Mesenchymal stem cell (in vitro differentiated cells and primary cell): ENCODE data around the gene CDPF1.
A peak's percentile ranks its signal among the peaks of the same experiment; 100 is the strongest.

Experiments used
- DNase-seq: peaks from one replicate; pipeline ENCODE4 v3.0.0-alpha.2; 2013
- H2AFZ ChIP-seq: one replicate; pipeline ENCODE4 v1.6.1; 2013; ENCODE audit warnings: low read depth, mild to moderate bottlenecking, control low read depth, inconsistent platforms, low read length, moderate library complexity
- H2AK5ac ChIP-seq: 2 replicates; pipeline ENCODE4 v1.6.1; 2013; ENCODE audit warnings: low read length, moderate library complexity, mild to moderate bottlenecking, inconsistent platforms; ENCODE audit not compliant: severe bottlenecking
- H2BK120ac ChIP-seq: one replicate; pipeline ENCODE4 v1.6.1; 2013; ENCODE audit warnings: low read depth, mild to moderate bottlenecking, inconsistent platforms, low read length, moderate library complexity
- H2BK12ac ChIP-seq, 2 experiments: one replicate each; pipeline ENCODE4 v1.6.1; 2013; ENCODE audit warnings: inconsistent platforms in 2 of 2, low read length in 2 of 2, mild to moderate bottlenecking in 2 of 2, moderate library complexity in 2 of 2, control low read depth in 1 of 2
- H2BK15ac ChIP-seq: one replicate; pipeline ENCODE4 v1.6.1; 2013; ENCODE audit warnings: mild to moderate bottlenecking, low read depth, inconsistent platforms; ENCODE audit not compliant: poor library complexity, severe bottlenecking
- H2BK5ac ChIP-seq: 2 replicates; pipeline ENCODE4 v1.6.1; 2013; ENCODE audit warnings: low read depth, mild to moderate bottlenecking, low read length, control low read depth, inconsistent platforms; ENCODE audit not compliant: poor library complexity, severe bottlenecking
- H3K14ac ChIP-seq, 2 experiments: one replicate each; pipeline ENCODE4 v1.6.1; 2013; ENCODE audit warnings: inconsistent platforms in 2 of 2, low read length in 2 of 2, control low read depth in 1 of 2, mild to moderate bottlenecking in 1 of 2, moderate library complexity in 1 of 2
- H3K18ac ChIP-seq, 2 experiments: one replicate each; pipeline ENCODE4 v1.6.1; 2013; ENCODE audit warnings: inconsistent platforms in 2 of 2, low read length in 2 of 2, control low read depth in 1 of 2, low read depth in 1 of 2, mild to moderate bottlenecking in 1 of 2
- H3K23ac ChIP-seq, 2 experiments: one replicate each; pipeline ENCODE4 v1.6.1; 2013; ENCODE audit warnings: inconsistent platforms in 2 of 2, low read length in 2 of 2, mild to moderate bottlenecking in 2 of 2, moderate library complexity in 2 of 2, control low read depth in 1 of 2
- H3K27ac ChIP-seq: 2 replicates; pipeline ENCODE4 v1.5.1; 2013; ENCODE audit warnings: mild to moderate bottlenecking, moderate library complexity, low read length, control low read depth, inconsistent platforms; ENCODE audit not compliant: poor library complexity, severe bottlenecking
- H3K27me3 ChIP-seq, 2 experiments: 2 replicates each; pipeline versions ENCODE4 v1.6.1 to v1.7.0; 2013; ENCODE audit warnings: low read length in 2 of 2, mild to moderate bottlenecking in 2 of 2, moderate library complexity in 2 of 2, control low read depth in 1 of 2, inconsistent platforms in 1 of 2; ENCODE audit not compliant: control insufficient read depth in 1 of 2, insufficient read depth in 1 of 2
- H3K36me3 ChIP-seq, 2 experiments: 2 replicates each; pipeline versions ENCODE4 v1.6.1 to v1.7.0; 2013; ENCODE audit warnings: low read length in 2 of 2, control low read depth in 1 of 2, inconsistent platforms in 1 of 2, low read depth in 1 of 2, mild to moderate bottlenecking in 1 of 2; ENCODE audit not compliant: insufficient read depth in 2 of 2, control insufficient read depth in 1 of 2
- H3K4ac ChIP-seq, 2 experiments: one replicate each; pipeline ENCODE4 v1.6.1; 2013; ENCODE audit warnings: inconsistent platforms in 2 of 2, low read length in 2 of 2, mild to moderate bottlenecking in 2 of 2, moderate library complexity in 2 of 2, control low read depth in 1 of 2, low read depth in 1 of 2
- H3K4me1 ChIP-seq: 2 replicates; pipeline ENCODE4 v1.6.1; 2013; ENCODE audit warnings: low read depth, low read length, control low read depth; ENCODE audit not compliant: control insufficient read depth, insufficient read depth
- H3K4me2 ChIP-seq: 2 replicates; pipeline ENCODE4 v1.6.1; 2013; ENCODE audit warnings: low read length, mild to moderate bottlenecking, inconsistent platforms; ENCODE audit not compliant: poor library complexity, severe bottlenecking
- H3K4me3 ChIP-seq, 2 experiments: 2 replicates each; pipeline versions ENCODE4 v1.5.1 to v1.7.0; 2013; ENCODE audit warnings: low read length in 2 of 2, mild to moderate bottlenecking in 2 of 2, control low read depth in 1 of 2, low read depth in 1 of 2; ENCODE audit not compliant: insufficient read depth in 1 of 2
- H3K79me1 ChIP-seq: replicated peaks from 2 replicates; pipeline ENCODE4 v1.6.1; 2013; ENCODE audit warnings: mild to moderate bottlenecking, control low read depth, low read length, inconsistent platforms; ENCODE audit not compliant: poor library complexity, severe bottlenecking
- H3K9ac ChIP-seq: 2 replicates; pipeline ENCODE4 v1.7.0; 2013; ENCODE audit warnings: mild to moderate bottlenecking, low read length, moderate library complexity
- H3K9me3 ChIP-seq: 2 replicates; pipeline ENCODE4 v1.7.0; 2013; ENCODE audit warnings: mild to moderate bottlenecking, low read length; ENCODE audit not compliant: control insufficient read depth
- H4K8ac ChIP-seq: one replicate; pipeline ENCODE4 v1.6.1; 2013; ENCODE audit warnings: inconsistent platforms, mild to moderate bottlenecking, low read length, moderate library complexity
- H4K91ac ChIP-seq: one replicate; pipeline ENCODE4 v1.6.1; 2013; ENCODE audit warnings: mild to moderate bottlenecking, low read length, inconsistent platforms
- WGBS: methylation state at CpG from one replicate; pipeline ENCODE4 v1.1.7; 2013; ENCODE audit warnings: mixed read lengths; 5-methylcytosine and 5-hydroxymethylcytosine counted together

The CDPF1 gene

DNA sequence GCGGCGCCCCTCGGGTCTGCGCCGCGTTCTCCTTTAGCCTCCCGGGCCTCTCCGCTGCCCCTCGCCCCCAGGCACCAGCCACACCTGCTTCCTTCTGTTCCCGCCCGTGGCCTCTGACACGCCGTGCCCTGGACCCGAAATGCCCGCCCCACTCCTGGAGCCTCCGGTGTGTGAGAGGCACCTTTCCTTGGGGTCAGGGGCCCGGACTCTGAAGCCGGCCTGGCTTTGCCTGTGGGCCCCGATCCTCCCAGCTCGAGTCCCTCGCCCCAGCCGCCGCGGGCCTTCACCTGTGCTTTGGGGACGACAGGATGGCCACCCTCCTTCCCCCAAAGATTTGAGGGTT lies 661 bp upstream of the CDPF1 start:
- H3K27ac ChIP-seq = no peak overlapping the region
- H2AFZ ChIP-seq = peak overlapping the region; percentile 93
- H3K23ac ChIP-seq = no peak overlapping the region
- peak overlapping the region in 1 of 2 experiments; percentile 96 for H3K14ac ChIP-seq
- H2BK120ac ChIP-seq = no peak overlapping the region
- no peak overlapping the region for H2BK5ac ChIP-seq
- H4K91ac ChIP-seq = peak overlapping the region; percentile 82
- no peak overlapping the region for H2BK12ac ChIP-seq
- H3K27me3 ChIP-seq = no peaks in the 10 kb centered on the region
- H4K8ac ChIP-seq = peak overlapping the region; percentile 96
- H3K18ac ChIP-seq = peak overlapping the region; percentile 93 to 99
- H3K36me3 ChIP-seq = peaks cover 10 to 20% of the 10 kb centered on the region in 2 experiments
- peak overlapping the region; percentile 91 for H3K9ac ChIP-seq
- H3K9me3 ChIP-seq = no peaks in the 10 kb centered on the region
- peak overlapping the region; percentile 97 for H3K4me2 ChIP-seq
- peaks cover 41% of the 10 kb centered on the region for H3K79me1 ChIP-seq
- 39% methylated on average over 25 of the region's 25 CpGs for WGBS
- no peak overlapping the region for H2BK15ac ChIP-seq
- H3K4me3 ChIP-seq = peak overlapping the region; percentile 88 to 94
- peak overlapping the region; percentile 84 to 94 for H3K4ac ChIP-seq
- no peak for DNase-seq
- peaks cover 20% of the 10 kb centered on the region for H3K4me1 ChIP-seq
- no peak overlapping the region for H2AK5ac ChIP-seq

DNA sequence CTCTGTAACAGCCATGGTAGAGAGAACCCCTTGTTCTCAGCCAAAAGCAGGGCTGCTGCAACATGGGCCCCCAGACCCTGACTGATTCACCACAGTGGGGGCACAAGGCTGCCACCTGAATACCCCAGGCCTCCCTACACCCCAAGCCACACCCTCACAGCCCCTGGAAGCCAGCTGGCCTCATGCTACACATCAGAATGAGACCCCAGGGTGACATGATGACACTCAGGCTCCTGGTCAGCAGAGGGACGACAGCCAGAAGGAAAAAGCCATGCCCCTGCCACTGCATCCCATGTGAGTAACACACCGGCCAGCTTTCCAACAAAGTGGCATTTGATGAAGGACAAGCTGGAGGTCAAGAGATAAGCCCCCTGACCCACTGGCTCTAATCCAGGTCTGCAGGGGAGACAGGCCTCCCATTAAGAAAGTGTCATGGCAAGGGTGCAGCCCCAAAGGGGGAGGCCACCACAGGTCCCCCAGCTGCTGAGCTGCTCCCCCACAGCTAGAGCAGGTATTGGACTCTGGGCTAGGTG lies 2.6 kb downstream of the CDPF1 start:
- Histone ChIP-seq H3K4ac (no peak overlapping the region), H3K36me3 (peaks cover 27 to 41% of the 10 kb centered on the region in 2 experiments), H2AFZ (no peak overlapping the region), H2BK12ac (no peak overlapping the region), H3K79me1 (peaks cover 52% of the 10 kb centered on the region), H4K91ac (no peak overlapping the region), H2BK5ac (no peak overlapping the region), H3K23ac (no peak overlapping the region), H2BK15ac (no peak overlapping the region), H3K4me1 (peaks cover 22% of the 10 kb centered on the region), H2AK5ac (no peak overlapping the region), H3K4me3 (no peak overlapping the region), H3K9me3 (no peaks in the 10 kb centered on the region), H3K27me3 (no peaks in the 10 kb centered on the region), H3K9ac (no peak overlapping the region), H2BK120ac (no peak overlapping the region), H3K4me2 (no peak overlapping the region), H3K14ac (no peak overlapping the region), H3K27ac (no peak overlapping the region), H3K18ac (no peak overlapping the region), H4K8ac (no peak overlapping the region)
- 94% methylated on average over 2 of the region's 2 CpGs for WGBS
- DNase-seq = no peak

DNA sequence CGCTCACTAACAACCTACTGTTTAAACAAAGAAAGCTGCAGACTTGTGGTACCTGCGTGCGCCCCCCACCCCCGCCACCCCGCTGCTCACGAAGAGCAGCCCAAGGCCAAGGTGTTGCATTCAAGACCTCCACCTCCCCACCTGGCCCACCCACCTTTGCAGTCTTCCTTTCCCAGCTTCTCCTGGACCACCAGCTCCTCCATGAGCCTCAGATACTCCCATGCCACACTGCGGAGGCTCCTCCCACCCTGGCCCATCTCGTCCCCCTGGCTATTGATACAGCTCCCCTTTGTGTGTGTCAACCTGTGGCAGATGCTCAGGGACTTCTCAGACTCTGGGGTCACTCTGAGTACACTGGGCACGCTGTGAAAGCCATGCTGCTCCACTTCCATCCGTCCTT lies 3.9 kb downstream of the CDPF1 start:
- DNase-seq = no peak
- Histone ChIP-seq H3K14ac (no peak overlapping the region), H3K4me2 (no peak overlapping the region), H3K79me1 (peaks cover 52% of the 10 kb centered on the region), H4K91ac (no peak overlapping the region), H3K9ac (no peak overlapping the region), H3K36me3 (peaks cover 31 to 41% of the 10 kb centered on the region in 2 experiments), H3K27me3 (no peaks in the 10 kb centered on the region), H4K8ac (no peak overlapping the region), H2BK15ac (no peak overlapping the region), H2BK12ac (no peak overlapping the region), H3K18ac (no peak overlapping the region), H3K23ac (no peak overlapping the region), H3K27ac (no peak overlapping the region), H2BK120ac (no peak overlapping the region), H2AK5ac (no peak overlapping the region), H3K4me3 (no peak overlapping the region), H2BK5ac (no peak overlapping the region), H2AFZ (no peak overlapping the region), H3K4me1 (peaks cover 21% of the 10 kb centered on the region), H3K9me3 (no peaks in the 10 kb centered on the region), H3K4ac (no peak overlapping the region)
- WGBS = 95% methylated on average over 10 of the region's 10 CpGs

DNA sequence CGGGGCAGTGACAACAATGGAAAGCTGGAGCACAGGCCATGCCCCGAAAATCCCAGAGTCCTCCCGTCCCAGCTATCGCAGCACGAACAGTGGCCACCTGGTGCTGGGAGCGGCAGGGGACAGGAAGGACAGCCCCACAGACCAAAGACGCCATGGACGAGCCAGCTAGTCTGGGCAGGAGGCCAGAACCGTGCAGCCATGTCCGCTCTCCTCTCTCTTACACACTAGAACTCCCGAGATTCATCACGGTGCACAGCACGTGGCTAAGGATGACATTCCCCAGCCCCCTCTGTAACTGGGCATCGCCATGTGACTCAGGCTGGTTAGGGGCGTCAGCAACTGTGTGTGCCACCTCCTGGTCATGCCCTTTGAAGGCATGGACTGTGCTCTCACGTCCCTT lies 4.6 kb downstream of the CDPF1 start:
- no peak for DNase-seq
- Histone ChIP-seq H2AK5ac (no peak overlapping the region), H3K4me3 (no peak overlapping the region), H4K8ac (no peak overlapping the region), H3K4me1 (peaks cover 15% of the 10 kb centered on the region), H3K23ac (no peak overlapping the region), H3K36me3 (peaks cover 37 to 41% of the 10 kb centered on the region in 2 experiments), H3K9ac (no peak overlapping the region), H3K4ac (no peak overlapping the region), H4K91ac (no peak overlapping the region), H2AFZ (no peak overlapping the region), H3K9me3 (no peaks in the 10 kb centered on the region), H2BK120ac (no peak overlapping the region), H2BK12ac (no peak overlapping the region), H3K79me1 (peaks cover 45% of the 10 kb centered on the region), H2BK15ac (no peak overlapping the region), H3K4me2 (no peak overlapping the region), H2BK5ac (no peak overlapping the region), H3K27me3 (no peaks in the 10 kb centered on the region), H3K14ac (no peak overlapping the region), H3K18ac (no peak overlapping the region), H3K27ac (no peak overlapping the region)
- 95% methylated on average over 16 of the region's 16 CpGs for WGBS
